Vagina (tissue), 2 donors: Measurements from ENCODE around the gene EBF4.

Experiments used
- POLR2A ChIP-seq, 2 donors: fragments of 450-650 bp; IDR thresholded peaks; one replicate each; pipeline ENCODE4 v1.6.1; 2017; ENCODE audit warnings: antibody characterized with exemption in 2 of 2, mild to moderate bottlenecking in 2 of 2, moderate library complexity in 2 of 2
- POLR2AphosphoS5 ChIP-seq, 2 donors: sonication (generic); formaldehyde crosslinking; IDR thresholded peaks; one replicate each; pipeline ENCODE4 v1.9.0; 2017; ENCODE audit warnings: antibody characterized with exemption in 2 of 2, mild to moderate bottlenecking in 2 of 2, low read depth in 1 of 2; ENCODE audit not compliant: insufficient read depth in 1 of 2

DNA sequence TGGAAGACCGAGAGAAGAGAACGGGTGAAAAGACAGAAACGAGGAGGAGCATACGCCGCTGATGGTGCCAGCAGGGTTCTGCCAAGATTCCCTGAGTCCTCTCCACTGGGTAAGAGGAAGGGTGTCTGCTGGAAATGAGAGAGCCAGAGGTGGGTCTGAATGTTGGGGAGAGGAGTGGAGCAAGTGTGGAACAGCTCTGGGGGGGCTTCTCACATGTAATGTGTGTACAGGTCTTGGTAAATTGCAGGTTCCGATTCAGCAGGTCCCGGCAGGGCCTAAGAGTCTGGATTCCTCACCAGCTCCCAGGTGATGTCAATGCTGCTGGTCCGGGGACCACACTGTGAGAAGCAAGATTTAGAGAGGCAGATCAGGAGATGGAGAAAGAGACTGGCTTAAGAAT, 1.5 kb upstream of the EBF4 start:
- TF ChIP-seq POLR2AphosphoS5 (IDR thresholded peaks at IDR 0.05; ENCODE audit: insufficient read depth in 1 of 2, low read depth in 1 of 2): no peak
- TF ChIP-seq POLR2A (IDR thresholded peaks at IDR 0.05): no peak
